IPS-18c (cell line): ENCODE measurements around the gene SERPINA6.
"Not testable (repeated sequence)": the region's sequence is repeated elsewhere in the genome, so short reads cannot be mapped to it uniquely, and the experiment has no call there.

ENCODE experiments used
- H3K4me3 ChIP-seq: 2 replicates; pipeline ENCODE4 v1.7.0; 2013; ENCODE audit warnings: low read depth, mild to moderate bottlenecking, low read length, moderate library complexity; ENCODE audit not compliant: insufficient read depth
- H3K9me3 ChIP-seq: one replicate; pipeline ENCODE4 v1.6.1; 2013; ENCODE audit warnings: mild to moderate bottlenecking, low read length, moderate library complexity; ENCODE audit not compliant: control insufficient read depth, insufficient read depth

The SERPINA6 gene

GRCh38 chr14:94288610-94289465 lies 34.3 kb downstream of the SERPINA6 start:
- H3K4me3 ChIP-seq, result no peak overlapping the region
- H3K9me3 ChIP-seq, result peaks cover 2% of the 10 kb centered on the region

- H3K4me3 ChIP-seq, result no peak overlapping the region
- H3K9me3 ChIP-seq, result peaks cover 2% of the 10 kb centered on the region
These were observed 38.0 kb downstream of the SERPINA6 start for GRCh38 chr14:94285158-94285557.

GRCh38 chr14:94284221-94284620 lies 38.9 kb downstream of the SERPINA6 start:
- no peak overlapping the region for H3K4me3 ChIP-seq
- peaks cover 2% of the 10 kb centered on the region for H3K9me3 ChIP-seq

- peaks cover 2% of the 10 kb centered on the region for H3K9me3 ChIP-seq
- no peak overlapping the region for H3K4me3 ChIP-seq
These were observed 40.0 kb downstream of the SERPINA6 start for GRCh38 chr14:94282991-94283723.

- Histone ChIP-seq H3K9me3 (no peaks in the 10 kb centered on the region), H3K4me3 (no peak overlapping the region)
These were observed 44.4 kb downstream of the SERPINA6 start for GRCh38 chr14:94278731-94279130.

- not testable (repeated sequence) for H3K4me3 ChIP-seq, H3K9me3 ChIP-seq
These were observed 46.1 kb downstream of the SERPINA6 start for GRCh38 chr14:94276898-94277561.

GRCh38 chr14:94269156-94269555 lies 54.0 kb downstream of the SERPINA6 start:
- H3K9me3 ChIP-seq, result no peaks in the 10 kb centered on the region
- H3K4me3 ChIP-seq, result no peak overlapping the region

- not testable (repeated sequence) for H3K9me3 ChIP-seq, H3K4me3 ChIP-seq
These were observed 54.6 kb downstream of the SERPINA6 start for GRCh38 chr14:94268582-94268981.

- H3K4me3 ChIP-seq, result no peak overlapping the region
- H3K9me3 ChIP-seq, result no peaks in the 10 kb centered on the region
These were observed 55.8 kb downstream of the SERPINA6 start for GRCh38 chr14:94267352-94267751.

GRCh38 chr14:94264195-94264594 lies 58.9 kb downstream of the SERPINA6 start:
- not testable (repeated sequence) for H3K4me3 ChIP-seq, H3K9me3 ChIP-seq
